ENCODE measurements around the gene IKBKE.

Gene IKBKE

GRCh38 chr1:206518743-206519142 lies 48.5 kb downstream of the IKBKE start:
- no peak for DNase-seq (ENCODE audit: low spot score)
- TF ChIP-seq, protein P1, sequence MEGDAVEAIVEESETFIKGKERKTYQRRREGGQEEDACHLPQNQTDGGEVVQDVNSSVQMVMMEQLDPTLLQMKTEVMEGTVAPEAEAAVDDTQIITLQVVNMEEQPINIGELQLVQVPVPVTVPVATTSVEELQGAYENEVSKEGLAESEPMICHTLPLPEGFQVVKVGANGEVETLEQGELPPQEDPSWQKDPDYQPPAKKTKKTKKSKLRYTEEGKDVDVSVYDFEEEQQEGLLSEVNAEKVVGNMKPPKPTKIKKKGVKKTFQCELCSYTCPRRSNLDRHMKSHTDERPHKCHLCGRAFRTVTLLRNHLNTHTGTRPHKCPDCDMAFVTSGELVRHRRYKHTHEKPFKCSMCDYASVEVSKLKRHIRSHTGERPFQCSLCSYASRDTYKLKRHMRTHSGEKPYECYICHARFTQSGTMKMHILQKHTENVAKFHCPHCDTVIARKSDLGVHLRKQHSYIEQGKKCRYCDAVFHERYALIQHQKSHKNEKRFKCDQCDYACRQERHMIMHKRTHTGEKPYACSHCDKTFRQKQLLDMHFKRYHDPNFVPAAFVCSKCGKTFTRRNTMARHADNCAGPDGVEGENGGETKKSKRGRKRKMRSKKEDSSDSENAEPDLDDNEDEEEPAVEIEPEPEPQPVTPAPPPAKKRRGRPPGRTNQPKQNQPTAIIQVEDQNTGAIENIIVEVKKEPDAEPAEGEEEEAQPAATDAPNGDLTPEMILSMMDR (IDR thresholded peaks at IDR 0.05; ENCODE audit: extremely low read depth, missing control alignments) = no peak

DNA sequence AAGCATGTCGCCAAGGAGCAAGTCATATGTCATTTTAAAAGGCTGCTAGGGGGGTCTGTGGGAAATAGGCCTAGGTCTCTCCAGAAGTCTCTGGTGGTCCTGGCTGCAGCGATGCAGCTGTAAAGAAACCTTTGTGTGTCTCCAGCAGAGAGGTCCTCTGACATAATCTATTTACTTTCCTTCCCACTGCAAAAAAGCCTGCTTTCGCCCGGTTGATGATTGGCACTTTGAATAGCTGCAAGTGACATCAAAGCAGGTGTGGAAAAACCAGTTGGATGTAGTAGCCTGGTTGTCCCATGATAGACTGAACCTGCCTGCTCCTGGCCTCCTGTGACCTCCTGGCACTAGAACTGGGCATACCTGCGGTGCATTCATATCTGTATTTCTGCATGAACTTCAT lies 50.9 kb downstream of the IKBKE start:
- TF ChIP-seq, protein P1 (IDR thresholded peaks at IDR 0.05; ENCODE audit: extremely low read depth, missing control alignments) = no peak
- no peak for DNase-seq (ENCODE audit: low spot score)

GRCh38 chr1:206521694-206522402 lies 51.6 kb downstream of the IKBKE start:
- DNase-seq (ENCODE audit: low spot score) = no peak
- TF ChIP-seq, protein P1 (IDR thresholded peaks at IDR 0.05; ENCODE audit: extremely low read depth, missing control alignments) = no peak

- DNase-seq (ENCODE audit: low spot score) = no peak
- TF ChIP-seq, protein P1 (IDR thresholded peaks at IDR 0.05; ENCODE audit: extremely low read depth, missing control alignments) = no peak
Measured at GRCh38 chr1:206524739-206525364, 54.6 kb downstream of the IKBKE start.

GRCh38 chr1:206526064-206526911 lies 56.0 kb downstream of the IKBKE start:
- no peak for DNase-seq (ENCODE audit: low spot score)

DNA sequence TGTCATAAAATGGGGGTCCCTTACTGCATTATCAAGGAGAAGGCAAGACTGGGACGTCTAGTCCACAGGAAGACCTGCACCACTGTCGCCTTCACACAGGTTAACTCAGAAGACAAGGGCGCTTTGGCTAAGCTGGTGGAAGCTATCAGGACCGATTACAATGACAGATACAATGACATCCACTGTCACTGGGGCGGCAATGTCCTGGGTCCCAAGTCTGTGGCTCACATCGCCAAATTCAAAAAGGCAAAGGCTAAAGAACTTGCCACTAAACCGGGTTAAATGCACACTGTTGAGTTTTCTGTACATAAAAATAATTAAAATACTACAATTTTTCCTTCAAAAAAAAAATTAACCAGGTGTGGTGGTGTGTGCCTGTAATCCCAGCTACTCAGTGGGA lies 59.1 kb downstream of the IKBKE start:
- TF ChIP-seq, protein P1 (IDR thresholded peaks at IDR 0.05; ENCODE audit: extremely low read depth, missing control alignments) = no peak
- no peak for DNase-seq (ENCODE audit: low spot score)

More at GRCh38 chr1:206526064-206526911, 56.0 kb downstream of the IKBKE start:
- TF ChIP-seq, protein P1 (IDR thresholded peaks at IDR 0.05; ENCODE audit: extremely low read depth, missing control alignments) = no peak

DNA sequence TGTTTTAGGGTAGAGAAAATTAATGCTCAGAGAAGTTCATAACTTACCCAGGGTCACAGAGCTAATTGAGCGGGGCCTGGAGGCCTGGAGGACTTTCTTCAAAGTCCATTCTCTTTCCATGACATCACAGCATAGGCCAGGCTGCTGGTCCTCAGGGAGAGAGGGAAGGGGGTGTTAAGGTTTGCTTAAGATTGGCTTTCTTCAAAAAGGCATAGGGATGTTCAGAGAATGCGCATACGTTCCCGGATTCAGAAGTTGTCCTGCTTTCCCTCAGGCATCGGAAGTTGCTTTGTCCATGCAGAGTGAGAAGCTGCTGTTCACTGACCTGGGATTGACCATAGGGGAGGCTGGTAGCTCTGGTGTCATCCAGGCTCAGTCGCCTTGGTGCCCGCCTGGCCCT lies 62.1 kb downstream of the IKBKE start:
- no peak for DNase-seq (ENCODE audit: low spot score)
- TF ChIP-seq, protein P1 (IDR thresholded peaks at IDR 0.05; ENCODE audit: extremely low read depth, missing control alignments) = no peak
